Esophagus squamous epithelium (tissue), 5 donors: ENCODE measurements around the gene ASAH2B. TPM values are rescaled to one million over a fixed set of nuclear protein-coding genes. Genes with fewer than 3 reads are reported as not detected.
"Not testable (repeated sequence)": the region's sequence is repeated elsewhere in the genome, so short reads cannot be mapped to it uniquely, and the experiment has no call there.

Experiments used
- DNase-seq: peaks from one replicate; lab custom pipeline; 2025; lab: John Stamatoyannopoulos, UW
- H3K27ac ChIP-seq, 4 donors: fragments of 200-600 bp; sonication (generic); one replicate each; pipeline ENCODE4 v1.5.1; 2016 to 2019; ENCODE audit warnings: mild to moderate bottlenecking in 1 of 4
- H3K27me3 ChIP-seq, 4 donors: fragments of 200-600 bp; sonication (generic); 1 replicate in 3 of 4; 2 replicates in 1 of 4; pipeline versions ENCODE4 v1.5.1 to v1.6.0; 2017 to 2021; ENCODE audit warnings: antibody characterized with exemption in 1 of 4
- H3K36me3 ChIP-seq, 3 donors: fragments of 200-600 bp; sonication (generic); one replicate each; pipeline ENCODE4 v1.5.1; 2016 to 2019
- H3K4me1 ChIP-seq, 3 donors: fragments of 200-600 bp; sonication (generic); one replicate each; pipeline ENCODE4 v1.5.1; 2017 to 2019
- H3K4me3 ChIP-seq, 4 donors: fragments of 200-600 bp; sonication (generic); 1 replicate in 3 of 4; 2 replicates in 1 of 4; pipeline ENCODE4 v1.5.1; 2016 to 2019; ENCODE audit warnings: mild to moderate bottlenecking in 2 of 4, moderate library complexity in 1 of 4
- H3K9me3 ChIP-seq, 3 donors: fragments of 200-600 bp; sonication (generic); one replicate each; pipeline ENCODE4 v1.5.1; 2016 to 2019
- POLR2A ChIP-seq, 4 donors: fragments of 450-650 bp; IDR thresholded peaks; one replicate each; pipeline ENCODE4 v1.6.1; 2017; ENCODE audit warnings: antibody characterized with exemption in 4 of 4, mild to moderate bottlenecking in 4 of 4, moderate library complexity in 3 of 4
- WGBS, 2 donors: methylation state at CpG; one replicate each; pipeline ENCODE4 v1.1.5; 2018; 5-methylcytosine and 5-hydroxymethylcytosine counted together
- intact Hi-C: fragments of 100-400 bp; cut with DNase I; formaldehyde crosslinking; loops from one replicate; pipeline ENCODE4 v1.15.0; 2022
- total RNA-seq, 4 donors: library from RNA; depleted of rRNA; stranded (reverse); fragments of >200 nt; gene quantifications; one replicate each; pipeline ENCODE4 v1.1.0, GENCODE V29; 2016
- TF ChIP-seq, protein P1 (sequence below), 6 experiments: fragments of 450-650 bp in 4 of 6; fragments of 200-600 bp in 2 of 6; sonication (generic) in 2 of 6; IDR thresholded peaks; one replicate each; pipeline ENCODE4 v1.5.1; 2016 to 2019; ENCODE audit warnings: antibody characterized with exemption in 6 of 6, mild to moderate bottlenecking in 4 of 6, moderate library complexity in 4 of 6
- donor health status: DM: yes; HTN: yes; CAD: no.

The ASAH2B gene
- total RNA-seq, result 1 to 10 TPM; 1.0 to 2.5 (median 2.1) TPM

DNA sequence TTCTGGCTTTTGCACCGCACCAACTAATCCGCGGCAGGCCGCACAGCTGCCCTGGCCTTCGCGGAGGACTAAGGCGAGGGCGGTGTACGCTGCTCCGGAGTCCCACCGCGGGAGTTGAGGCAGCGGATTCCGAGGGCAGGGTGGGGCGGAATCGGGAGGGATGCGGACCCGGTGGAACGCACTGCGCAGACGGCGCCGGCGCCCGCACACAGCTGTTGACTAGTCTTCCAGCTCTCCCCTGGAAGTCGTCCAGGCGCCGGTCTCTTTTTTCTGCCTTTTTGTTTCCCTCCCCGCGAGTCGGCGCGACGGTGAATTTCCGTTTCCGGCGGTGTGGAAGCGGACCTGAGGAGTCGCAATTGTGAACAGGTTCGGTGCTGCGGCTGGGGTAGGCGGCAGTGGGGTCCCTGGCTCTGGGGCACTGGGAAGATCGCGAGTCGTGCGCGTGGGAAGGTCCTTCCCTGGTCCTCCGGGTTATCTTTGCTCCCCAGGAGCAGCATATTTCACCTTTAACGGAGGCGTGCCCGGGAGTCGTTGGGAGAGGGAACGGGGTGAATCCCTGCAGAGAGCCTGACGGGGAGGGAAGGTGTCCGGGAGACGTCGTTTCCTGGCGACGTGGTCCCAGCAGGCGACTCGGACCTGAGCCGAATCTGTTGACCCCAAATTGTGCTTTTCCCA lies at the start of gene ASAH2B:
TSS of gene ASAH2B (plus strand) at position 319 of the 675 bp plus-strand sequence. CDS start 5,195 bp downstream, outside the sequence.
- Histone ChIP-seq H3K27me3 (peaks cover 0 to 7% (median 0%) of the 10 kb centered on the region in 4 donors), H3K27ac (peak within 1 kb of the TSS; percentile 74 to 82 (median 78)), H3K4me3 (peak within 1 kb of the TSS; percentile 61 to 80 (median 66)), H3K4me1 (peaks cover 0 to 14% (median 0%) of the 10 kb centered on the region in 3 donors), H3K36me3 (no peaks in the 10 kb centered on the region), H3K9me3 (no peaks in the 10 kb centered on the region)
- no peak for DNase-seq
- WGBS, 2 donors, result 0% methylated on average over 10 of the region's 62 CpGs
- TF ChIP-seq, protein P1, sequence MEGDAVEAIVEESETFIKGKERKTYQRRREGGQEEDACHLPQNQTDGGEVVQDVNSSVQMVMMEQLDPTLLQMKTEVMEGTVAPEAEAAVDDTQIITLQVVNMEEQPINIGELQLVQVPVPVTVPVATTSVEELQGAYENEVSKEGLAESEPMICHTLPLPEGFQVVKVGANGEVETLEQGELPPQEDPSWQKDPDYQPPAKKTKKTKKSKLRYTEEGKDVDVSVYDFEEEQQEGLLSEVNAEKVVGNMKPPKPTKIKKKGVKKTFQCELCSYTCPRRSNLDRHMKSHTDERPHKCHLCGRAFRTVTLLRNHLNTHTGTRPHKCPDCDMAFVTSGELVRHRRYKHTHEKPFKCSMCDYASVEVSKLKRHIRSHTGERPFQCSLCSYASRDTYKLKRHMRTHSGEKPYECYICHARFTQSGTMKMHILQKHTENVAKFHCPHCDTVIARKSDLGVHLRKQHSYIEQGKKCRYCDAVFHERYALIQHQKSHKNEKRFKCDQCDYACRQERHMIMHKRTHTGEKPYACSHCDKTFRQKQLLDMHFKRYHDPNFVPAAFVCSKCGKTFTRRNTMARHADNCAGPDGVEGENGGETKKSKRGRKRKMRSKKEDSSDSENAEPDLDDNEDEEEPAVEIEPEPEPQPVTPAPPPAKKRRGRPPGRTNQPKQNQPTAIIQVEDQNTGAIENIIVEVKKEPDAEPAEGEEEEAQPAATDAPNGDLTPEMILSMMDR (IDR thresholded peaks at IDR 0.05), result no peak
- no peak for TF ChIP-seq POLR2A (IDR thresholded peaks at IDR 0.05)
- intact Hi-C loops, result no loop called here

DNA sequence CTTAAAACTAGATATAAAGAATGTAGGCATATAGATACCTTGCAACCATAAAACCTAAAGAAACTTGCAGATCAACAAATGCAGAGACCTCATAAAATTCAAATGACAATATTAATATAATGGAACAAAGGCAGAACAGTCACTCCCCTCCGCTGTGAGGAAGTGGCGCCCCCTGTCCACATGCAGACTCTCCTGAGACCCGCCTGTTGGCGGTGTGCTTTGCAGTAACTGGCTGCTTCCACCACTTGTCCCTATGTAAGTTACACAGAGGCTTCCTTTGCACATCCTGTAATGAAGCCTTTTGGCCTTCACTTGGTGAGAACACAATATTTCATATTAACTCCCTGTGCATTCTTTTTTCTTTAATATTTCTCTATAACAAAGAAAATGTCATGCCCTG lies 41.9 kb upstream of the ASAH2B start:
- H3K36me3 ChIP-seq, DNase-seq, H3K27ac ChIP-seq, intact Hi-C loops, H3K4me3 ChIP-seq, H3K4me1 ChIP-seq, H3K9me3 ChIP-seq: not testable (repeated sequence)
- no CpG with 5 or more reads among the region's 4 CpGs for WGBS, 2 donors
- peaks cover 0 to 10% (median 0%) of the 10 kb centered on the region in 4 donors for H3K27me3 ChIP-seq

DNA sequence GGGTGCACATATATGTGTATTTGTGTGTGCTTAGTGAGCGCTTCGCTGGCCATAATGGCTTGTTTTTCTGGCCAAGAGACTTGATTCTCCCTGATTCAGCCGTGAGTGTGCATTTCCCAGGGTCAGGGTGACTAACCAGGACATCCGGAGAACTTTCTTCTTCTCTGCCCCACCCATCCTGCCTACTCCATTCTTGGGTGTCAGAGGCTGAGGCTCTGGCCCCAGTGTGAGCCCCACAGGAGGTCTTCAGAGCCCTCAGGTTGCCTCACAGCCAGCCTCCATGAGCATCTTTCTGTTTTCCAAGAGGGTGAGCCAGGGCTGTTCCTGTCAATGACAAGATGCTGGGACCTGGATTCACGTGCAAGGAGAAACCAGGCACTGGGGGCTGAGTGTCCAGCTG lies 37.8 kb upstream of the ASAH2B start:
- H3K36me3 ChIP-seq, H3K4me3 ChIP-seq, H3K27ac ChIP-seq, H3K9me3 ChIP-seq, intact Hi-C loops, H3K4me1 ChIP-seq, DNase-seq, H3K27me3 ChIP-seq: not testable (repeated sequence)
- WGBS, 2 donors, result 50% methylated on average over 1 of the region's 5 CpGs; no CpG with 5 or more reads in 1 of the 2 donors

DNA sequence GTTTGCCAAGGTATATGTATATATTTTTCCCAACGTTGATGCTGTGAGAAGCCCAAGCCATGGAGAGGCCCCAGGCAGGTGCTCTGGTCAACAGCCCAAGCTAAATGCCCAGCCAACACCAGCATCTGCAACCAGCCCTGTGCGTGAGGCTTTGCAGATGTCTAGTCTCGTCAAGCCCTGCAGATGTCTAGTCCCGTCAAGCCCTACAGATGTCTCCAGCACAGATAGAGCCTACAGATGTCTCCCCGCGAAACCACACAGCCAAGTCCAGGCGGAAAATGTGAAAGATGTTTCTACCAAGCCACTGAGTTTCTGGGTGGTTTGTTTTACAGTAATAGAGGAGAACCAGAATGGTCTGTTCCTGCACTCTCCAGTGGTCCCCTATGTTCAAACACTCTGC lies 36.7 kb upstream of the ASAH2B start:
- H3K27me3 ChIP-seq, DNase-seq, H3K9me3 ChIP-seq, H3K27ac ChIP-seq, H3K4me1 ChIP-seq, intact Hi-C loops, H3K36me3 ChIP-seq, H3K4me3 ChIP-seq: not testable (repeated sequence)
- no CpG with 5 or more reads among the region's 7 CpGs for WGBS, 2 donors

DNA sequence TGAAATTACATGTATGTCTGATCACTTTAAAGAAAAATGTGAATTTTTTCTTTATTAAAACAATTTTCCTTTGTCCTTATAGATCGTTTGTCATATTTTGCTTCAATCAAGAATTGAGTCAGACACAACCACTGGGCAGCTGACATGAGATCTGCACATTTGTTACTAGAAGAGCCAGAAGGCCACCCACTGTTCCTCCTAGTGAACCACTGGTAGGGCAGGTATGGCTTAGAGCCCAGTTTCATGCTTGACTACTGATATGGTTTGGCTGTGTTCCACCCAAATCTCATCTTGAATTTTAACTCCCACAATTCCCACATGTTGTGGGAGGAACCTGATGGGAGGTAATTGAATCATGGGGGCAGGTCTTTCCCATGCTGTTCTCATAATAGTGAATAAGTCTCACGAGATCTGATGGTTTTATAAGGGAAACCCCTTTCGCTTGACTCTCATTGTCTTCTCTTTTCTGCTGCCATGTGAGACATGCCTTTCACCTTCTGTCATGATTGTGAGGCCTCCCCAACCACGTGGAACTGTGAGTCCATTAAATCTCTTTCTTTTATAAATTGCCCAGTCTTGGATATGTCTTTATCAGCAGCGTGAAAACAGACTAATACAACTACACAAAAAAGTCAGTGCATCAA lies 35.2 kb upstream of the ASAH2B start:
- 58 to 60% methylated on average over 4 to 5 of the region's 5 CpGs for WGBS, 2 donors
- H3K4me3 ChIP-seq, H3K4me1 ChIP-seq, H3K27ac ChIP-seq, H3K27me3 ChIP-seq, H3K36me3 ChIP-seq, intact Hi-C loops, H3K9me3 ChIP-seq, DNase-seq: not testable (repeated sequence)

DNA sequence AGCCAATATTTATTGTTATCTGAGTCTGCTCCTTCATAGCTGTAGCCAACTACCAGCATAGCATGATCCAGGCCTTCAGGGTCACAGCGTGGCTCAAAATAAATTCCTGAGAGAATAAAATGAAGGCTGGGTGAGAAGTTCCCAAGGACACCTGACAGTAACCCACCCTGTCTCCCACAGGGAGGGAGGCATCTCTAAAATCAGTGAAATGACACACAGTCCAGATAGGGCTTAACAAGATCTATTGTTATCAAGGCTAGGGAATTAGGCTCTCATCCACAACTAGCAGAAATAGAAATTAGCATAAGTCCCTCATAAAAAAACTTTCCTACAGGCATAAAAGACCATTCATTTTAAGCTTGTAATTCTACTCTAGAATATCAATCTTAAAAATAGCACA lies 33.7 kb upstream of the ASAH2B start:
- H3K27me3 ChIP-seq, H3K4me1 ChIP-seq, H3K36me3 ChIP-seq, H3K9me3 ChIP-seq, H3K4me3 ChIP-seq, intact Hi-C loops, DNase-seq, H3K27ac ChIP-seq: not testable (repeated sequence)
- WGBS, 2 donors, result no CpG with 5 or more reads among the region's 1 CpG

DNA sequence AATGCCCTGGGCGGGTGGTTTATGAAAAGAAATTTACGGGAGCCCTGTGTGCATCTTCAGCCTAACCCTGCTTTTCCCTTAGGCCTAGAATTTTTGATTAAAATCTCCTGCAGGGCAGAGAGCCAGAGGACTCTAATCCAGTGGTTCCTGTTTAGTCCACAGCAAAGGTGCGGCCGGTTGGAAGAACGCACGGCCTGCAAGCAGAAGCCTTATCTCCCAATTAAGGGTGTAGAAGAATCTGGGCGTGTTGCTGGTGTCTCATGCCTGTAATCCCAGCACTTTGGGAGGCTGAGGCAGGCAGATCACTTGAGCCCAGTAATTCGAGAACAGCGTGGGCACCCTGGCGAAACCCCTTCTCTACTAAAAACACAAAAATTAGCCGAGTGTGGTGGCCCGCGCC lies 29.5 kb upstream of the ASAH2B start:
- H3K27me3 ChIP-seq, H3K27ac ChIP-seq, DNase-seq, H3K4me3 ChIP-seq, intact Hi-C loops, H3K4me1 ChIP-seq, H3K9me3 ChIP-seq, H3K36me3 ChIP-seq: not testable (repeated sequence)
- WGBS, 2 donors, result no CpG with 5 or more reads among the region's 13 CpGs

DNA sequence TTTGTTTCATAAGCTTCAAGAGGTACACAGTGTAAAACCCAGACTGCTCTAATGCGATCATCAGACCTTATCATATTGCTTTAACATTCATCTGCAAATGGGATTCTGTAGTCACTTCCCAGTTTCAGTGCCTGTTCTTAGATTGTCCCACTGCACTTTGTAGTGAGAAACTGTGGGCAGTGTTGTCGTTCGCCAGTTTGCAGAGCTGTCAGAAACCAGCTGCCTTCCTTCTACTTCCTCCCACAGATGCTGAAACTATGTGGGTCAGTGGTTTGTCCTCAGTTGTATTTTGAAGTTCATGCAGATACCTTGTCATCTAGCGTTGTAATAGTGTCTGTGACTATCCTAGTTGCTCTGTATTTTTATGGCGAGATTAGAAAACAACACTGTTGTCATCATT lies 15.9 kb upstream of the ASAH2B start:
- H3K4me3 ChIP-seq, intact Hi-C loops, DNase-seq, H3K9me3 ChIP-seq, H3K27ac ChIP-seq, H3K36me3 ChIP-seq, H3K4me1 ChIP-seq: not testable (repeated sequence)
- WGBS, 2 donors, result 52 to 56% methylated on average over 5 of the region's 5 CpGs
- H3K27me3 ChIP-seq, result peaks cover 0 to 10% (median 0%) of the 10 kb centered on the region in 4 donors

DNA sequence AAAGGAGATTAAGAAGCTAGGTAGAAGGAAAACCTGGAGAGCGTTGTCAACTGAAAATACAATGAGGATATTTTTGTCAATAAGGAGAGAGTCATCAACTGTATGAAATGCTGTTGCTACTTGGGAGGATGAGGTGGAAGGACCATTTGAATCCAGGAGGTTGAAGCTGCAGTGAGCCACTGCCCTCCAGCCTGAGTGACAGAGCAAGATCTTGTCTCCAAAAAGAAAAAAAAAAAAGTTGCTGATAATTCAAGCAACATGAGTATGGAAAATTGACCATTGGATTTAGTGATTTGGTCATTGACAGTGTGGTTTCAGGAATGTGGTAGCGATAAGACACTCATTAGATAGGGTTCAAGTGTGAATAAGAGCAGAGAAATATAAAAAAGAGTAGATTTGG lies 11.6 kb upstream of the ASAH2B start:
- H3K27ac ChIP-seq, H3K9me3 ChIP-seq, DNase-seq, H3K4me3 ChIP-seq, H3K36me3 ChIP-seq, H3K4me1 ChIP-seq, intact Hi-C loops: not testable (repeated sequence)
- WGBS, 2 donors, result 90 to 97% methylated on average over 2 of the region's 2 CpGs
- peaks cover 0 to 21% (median 0%) of the 10 kb centered on the region in 4 donors for H3K27me3 ChIP-seq

DNA sequence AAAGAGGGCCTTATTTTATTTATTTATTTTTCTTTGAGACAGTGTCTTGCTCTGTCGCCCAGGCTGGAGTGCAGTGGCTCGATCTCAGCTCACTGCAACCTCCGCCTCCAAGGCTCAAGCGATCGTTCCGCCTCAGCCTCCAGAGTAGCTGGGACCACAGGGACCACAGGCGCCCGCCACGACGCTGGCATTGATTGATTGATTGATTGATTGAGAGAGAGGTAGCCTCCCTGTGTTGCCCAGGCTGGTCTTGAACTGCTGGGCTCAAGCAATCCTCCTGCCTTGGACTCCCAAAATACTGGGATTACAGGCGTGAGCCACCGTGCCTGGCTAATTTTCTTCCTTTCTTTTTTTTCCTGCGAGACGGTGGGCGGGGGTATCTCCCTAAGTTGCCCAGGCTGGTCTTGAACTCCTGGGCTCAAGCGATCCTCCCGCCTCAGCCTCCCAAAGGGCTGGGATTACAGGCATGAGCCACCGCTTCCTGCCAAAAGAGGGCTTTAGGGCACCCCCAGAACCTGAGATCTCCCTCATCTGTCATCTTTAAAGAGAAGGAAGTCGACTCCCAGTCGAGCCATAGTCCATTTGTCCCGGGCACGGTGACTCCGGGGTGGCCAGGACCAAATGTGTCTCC lies 634 bp upstream of the ASAH2B start:
- H3K36me3 ChIP-seq, H3K9me3 ChIP-seq, intact Hi-C loops, DNase-seq: not testable (repeated sequence)
- H3K27me3 ChIP-seq, result peaks cover 0 to 11% (median 0%) of the 10 kb centered on the region in 4 donors
- 65 to 100% methylated on average over 2 to 10 of the region's 23 CpGs for WGBS, 2 donors
- H3K4me1 ChIP-seq, result peaks cover 0 to 14% (median 0%) of the 10 kb centered on the region in 3 donors
- peak overlapping the region; percentile 61 to 80 (median 66) for H3K4me3 ChIP-seq
- H3K27ac ChIP-seq, result peak overlapping the region; percentile 74 to 82 (median 78)
